SK-MEL-5 (cell line): ENCODE measurements around the gene PCDH15. TPM values are rescaled to one million over a fixed set of nuclear protein-coding genes. Genes with fewer than 3 reads are reported as not detected.

Source experiments
- DNase-seq: peaks from one replicate; pipeline ENCODE4 v3.0.0-alpha.2; 2016; ENCODE audit warnings: low read depth, low spot score
- in situ Hi-C: cut with HindIII; loops from 2 replicates; pipeline ENCODE4 v1.10.0; 2016; ENCODE audit warnings: low sequenced_read_pairs, high pct_unique_total_duplicates, low pct_unique_long_range_greater_than_20kb
- total RNA-seq: library from RNA; depleted of rRNA; stranded (reverse); fragments of >200 nt; shearing (Covaris generic); gene quantifications from 2 replicates; pipeline ENCODE4 v1.2.3, GENCODE V29; 2014

PCDH15 gene
- total RNA-seq, 1 experiment from 2014 or later: 0.34 TPM

GRCh38 chr10:54125098-54125747 lies 675.8 kb downstream of the PCDH15 start:
- in situ Hi-C loops: no loop called here

GRCh38 chr10:54124209-54124885 lies 676.7 kb downstream of the PCDH15 start:
- in situ Hi-C loops: no loop called here
- DNase-seq: no peak

More at GRCh38 chr10:54125098-54125747, 675.8 kb downstream of the PCDH15 start:
- DNase-seq: no peak

GRCh38 chr10:54120806-54121205 lies 680.2 kb downstream of the PCDH15 start:
- in situ Hi-C loops: no loop called here

GRCh38 chr10:54108961-54109360 lies 692.1 kb downstream of the PCDH15 start:
- in situ Hi-C loops: no loop called here
- no peak for DNase-seq

More at GRCh38 chr10:54120806-54121205, 680.2 kb downstream of the PCDH15 start:
- DNase-seq: no peak

GRCh38 chr10:54096892-54097291 lies 704.1 kb downstream of the PCDH15 start:
- in situ Hi-C loops: no loop called here

GRCh38 chr10:54094321-54094720 lies 706.7 kb downstream of the PCDH15 start:
- in situ Hi-C loops: no loop called here
- no peak for DNase-seq

More at GRCh38 chr10:54096892-54097291, 704.1 kb downstream of the PCDH15 start:
- no peak for DNase-seq

GRCh38 chr10:54091237-54091636 lies 709.8 kb downstream of the PCDH15 start:
- in situ Hi-C loops: no loop called here
- no peak for DNase-seq

- in situ Hi-C loops: no loop called here
- DNase-seq: peak; percentile 73
Observed at GRCh38 chr10:54081950-54082349, 719.1 kb downstream of the PCDH15 start.

- in situ Hi-C loops: no loop called here
- DNase-seq: no peak
Observed at GRCh38 chr10:54067361-54067760, 733.7 kb downstream of the PCDH15 start.

- in situ Hi-C loops: no loop called here
- DNase-seq: no peak
Observed at GRCh38 chr10:54066646-54067045, 734.4 kb downstream of the PCDH15 start.

- in situ Hi-C loops: no loop called here
Observed at GRCh38 chr10:54065106-54065505, 735.9 kb downstream of the PCDH15 start.

GRCh38 chr10:54064215-54064614 lies 736.8 kb downstream of the PCDH15 start:
- no peak for DNase-seq
- in situ Hi-C loops: no loop called here

More at GRCh38 chr10:54065106-54065505, 735.9 kb downstream of the PCDH15 start:
- no peak for DNase-seq

GRCh38 chr10:54063514-54063913 lies 737.5 kb downstream of the PCDH15 start:
- in situ Hi-C loops: no loop called here
- DNase-seq: peak; percentile 4

- in situ Hi-C loops: no loop called here
- DNase-seq: no peak
Observed at GRCh38 chr10:54060572-54060971, 740.5 kb downstream of the PCDH15 start.

GRCh38 chr10:54057357-54057756 lies 743.7 kb downstream of the PCDH15 start:
- in situ Hi-C loops: no loop called here
- no peak for DNase-seq

GRCh38 chr10:54026340-54026739 lies 774.7 kb downstream of the PCDH15 start:
- no peak for DNase-seq
- in situ Hi-C loops: no loop called here

GRCh38 chr10:54011117-54011516 lies 789.9 kb downstream of the PCDH15 start:
- no peak for DNase-seq
- in situ Hi-C loops: no loop called here

- in situ Hi-C loops: no loop called here
Observed at GRCh38 chr10:54010337-54010933, 790.6 kb downstream of the PCDH15 start.

GRCh38 chr10:54009672-54010071 lies 791.4 kb downstream of the PCDH15 start:
- DNase-seq: no peak
- in situ Hi-C loops: no loop called here

More at GRCh38 chr10:54010337-54010933, 790.6 kb downstream of the PCDH15 start:
- DNase-seq: no peak
